Measurements from ENCODE around the gene PRR12.
"Not testable (repeated sequence)": the region's sequence is repeated elsewhere in the genome, so short reads cannot be mapped to it uniquely, and the experiment has no call there.

The PRR12 gene

GRCh38 chr19:49609499-49610092 lies 18.6 kb downstream of the PRR12 start:
- ChIA-PET POLR2A (interaction anchor here (0.6 kb wide), 1 partner anchor 23 kb away, joined by 3 read pairs; no protein-coding TSS in a partner anchor), CTCF (interaction anchor here (2.0 kb wide), 1 partner anchor 39 kb away, joined by 5 read pairs; no protein-coding TSS in a partner anchor)
- no peak for DNase-seq (ENCODE audit: extremely low spot score)
- TF ChIP-seq CTCF (IDR thresholded peaks at IDR 0.05; ENCODE audit: control extremely low read depth, extremely low read depth, low read depth, missing control alignments) = no peak

GRCh38 chr19:49613374-49613773 lies 22.4 kb downstream of the PRR12 start:
- no peak for TF ChIP-seq CTCF (IDR thresholded peaks at IDR 0.05; ENCODE audit: control extremely low read depth, extremely low read depth, low read depth, missing control alignments)
- CTCF ChIA-PET = no interaction called here
- DNase-seq (ENCODE audit: extremely low spot score) = no peak
- POLR2A ChIA-PET = no interaction called here

- no peak for TF ChIP-seq CTCF (IDR thresholded peaks at IDR 0.05; ENCODE audit: control extremely low read depth, extremely low read depth, low read depth, missing control alignments)
- ChIA-PET POLR2A (no interaction called here), CTCF (no interaction called here)
- no peak for DNase-seq (ENCODE audit: extremely low spot score)
Measured at GRCh38 chr19:49614096-49614833, 23.3 kb downstream of the PRR12 start.

GRCh38 chr19:49615861-49616260 lies 24.9 kb downstream of the PRR12 start:
- no peak for TF ChIP-seq CTCF (IDR thresholded peaks at IDR 0.05; ENCODE audit: control extremely low read depth, extremely low read depth, low read depth, missing control alignments)
- POLR2A ChIA-PET = no interaction called here
- CTCF ChIA-PET = interaction anchor here (0.9 kb wide), 1 partner anchor 45 kb away, joined by 3 read pairs; no protein-coding TSS in a partner anchor
- DNase-seq (ENCODE audit: extremely low spot score) = no peak

- DNase-seq (ENCODE audit: extremely low spot score) = no peak
- ChIA-PET CTCF (interaction anchor here (0.9 to 1.7 kb wide), 2 partner anchors 46 to 47 kb away, joined by 3 to 9 read pairs; no protein-coding TSS in a partner anchor), POLR2A (no interaction called here)
- no peak for TF ChIP-seq CTCF (IDR thresholded peaks at IDR 0.05; ENCODE audit: control extremely low read depth, extremely low read depth, low read depth, missing control alignments)
Measured at GRCh38 chr19:49616532-49616931, 25.6 kb downstream of the PRR12 start.

GRCh38 chr19:49616945-49617344 lies 26.0 kb downstream of the PRR12 start:
- DNase-seq (ENCODE audit: extremely low spot score) = no peak
- no peak for TF ChIP-seq CTCF (IDR thresholded peaks at IDR 0.05; ENCODE audit: control extremely low read depth, extremely low read depth, low read depth, missing control alignments)
- CTCF ChIA-PET = interaction anchor here (1.7 kb wide), 1 partner anchor 47 kb away, joined by 9 read pairs; no protein-coding TSS in a partner anchor
- POLR2A ChIA-PET = no interaction called here

- POLR2A ChIA-PET; DNase-seq (ENCODE audit: extremely low spot score): not testable (repeated sequence)
- CTCF ChIA-PET = interaction anchor here (1.2 to 1.7 kb wide), 3 partner anchors 11 to 48 kb away, joined by 4 to 9 read pairs (median 4); no protein-coding TSS in a partner anchor
Measured at GRCh38 chr19:49617860-49618259, 26.9 kb downstream of the PRR12 start.
